MM.1S (cell line): Measurements from ENCODE around the gene HOXB5.

Source experiments
- DNase-seq: peaks from one replicate; pipeline ENCODE4 v3.0.0-alpha.2; 2015
- H2AFZ ChIP-seq: fragments of 300-600 bp; sonication (generic); 2 replicates; pipeline ENCODE4 v1.6.0; 2016; ENCODE audit warnings: antibody characterized with exemption, low read length
- H3F3A ChIP-seq: fragments of 300-600 bp; sonication (generic); 2 replicates; pipeline ENCODE4 v1.6.1; 2016; ENCODE audit warnings: mild to moderate bottlenecking, antibody characterized with exemption, low read length, moderate library complexity, mixed read lengths; ENCODE audit not compliant: insufficient read depth
- H3K27ac ChIP-seq: fragments of 300-600 bp; sonication (generic); 2 replicates; pipeline ENCODE4 v1.5.1; 2016; ENCODE audit warnings: mild to moderate bottlenecking, low read length
- H3K27me3 ChIP-seq: fragments of 300-600 bp; sonication (generic); replicated peaks from 2 replicates; pipeline ENCODE4 v1.6.0; 2016; ENCODE audit warnings: low read length; ENCODE audit not compliant: insufficient read depth
- H3K36me3 ChIP-seq: fragments of 300-600 bp; sonication (generic); replicated peaks from 2 replicates; pipeline ENCODE4 v1.6.1; 2016; ENCODE audit warnings: mild to moderate bottlenecking, low read length, mixed read lengths; ENCODE audit not compliant: insufficient read depth
- H3K4me1 ChIP-seq: fragments of 300-600 bp; sonication (generic); 2 replicates; pipeline ENCODE4 v1.6.1; 2016; ENCODE audit warnings: low read length, mixed read lengths
- H3K4me2 ChIP-seq: fragments of 300-600 bp; sonication (generic); 2 replicates; pipeline ENCODE4 v1.6.0; 2016; ENCODE audit warnings: low read depth, low read length
- H3K4me3 ChIP-seq: fragments of 300-600 bp; sonication (generic); 2 replicates; pipeline ENCODE4 v1.5.1; 2016; ENCODE audit warnings: low read length, mixed read lengths
- H3K79me2 ChIP-seq: fragments of 300-600 bp; sonication (generic); 2 replicates; pipeline ENCODE4 v1.6.1; 2016; ENCODE audit warnings: mixed run types, low read length, mixed read lengths
- H3K9ac ChIP-seq: fragments of 300-600 bp; sonication (generic); 2 replicates; pipeline ENCODE4 v1.6.1; 2016; ENCODE audit warnings: low read length, mixed read lengths
- H3K9me2 ChIP-seq: fragments of 300-600 bp; sonication (generic); replicated peaks from 2 replicates; pipeline ENCODE4 v1.6.1; 2016; ENCODE audit warnings: mild to moderate bottlenecking, low read length, mixed read lengths; ENCODE audit not compliant: insufficient read depth
- H3K9me3 ChIP-seq: fragments of 300-600 bp; sonication (generic); replicated peaks from 2 replicates; pipeline ENCODE4 v1.6.1; 2016; ENCODE audit warnings: mild to moderate bottlenecking, low read length, mixed read lengths; ENCODE audit not compliant: insufficient read depth
- H4K20me1 ChIP-seq: fragments of 300-600 bp; sonication (generic); 2 replicates; pipeline ENCODE4 v1.6.1; 2016; ENCODE audit warnings: mild to moderate bottlenecking, low read length, moderate library complexity, mixed read lengths; ENCODE audit not compliant: insufficient read depth
- CTCF ChIP-seq: fragments of 300-600 bp; sonication (generic); IDR thresholded peaks from 2 replicates; pipeline ENCODE4 v1.5.1; 2016; ENCODE audit warnings: antibody characterized with exemption, low read length, mixed read lengths
- EZH2 ChIP-seq: fragments of 300-600 bp; sonication (generic); optimal IDR thresholded peaks from 2 replicates; pipeline ENCODE3; 2017; ENCODE audit warnings: low read depth, mild to moderate bottlenecking, antibody characterized with exemption, low read length, mixed read lengths
- EZH2phosphoT487 ChIP-seq: fragments of 300-600 bp; sonication (generic); IDR thresholded peaks from 2 replicates; pipeline ENCODE4 v1.6.1; 2018; ENCODE audit warnings: antibody characterized with exemption, low read length

Gene HOXB5

GRCh38 chr17:48634493-48635208, 41.1 kb upstream of the HOXB5 start:
- Histone ChIP-seq H3K36me3 (no peaks in the 10 kb centered on the region), H3K9me2 (no peaks in the 10 kb centered on the region), H3K27me3 (peaks cover 34% of the 10 kb centered on the region), H3K27ac (no peak overlapping the region), H3K79me2 (no peaks in the 10 kb centered on the region), H3K9ac (no peak overlapping the region), H4K20me1 (no peaks in the 10 kb centered on the region), H3K4me3 (no peak overlapping the region), H3F3A (no peaks in the 10 kb centered on the region), H3K4me1 (peaks cover 4% of the 10 kb centered on the region; the same call in 1 of the 2 replicates), H2AFZ (no peak overlapping the region), H3K9me3 (no peaks in the 10 kb centered on the region), H3K4me2 (no peak overlapping the region)
- DNase-seq, result no peak
- TF ChIP-seq EZH2phosphoT487 (no peak), EZH2 (no peak), CTCF (no peak)

GRCh38 chr17:48633266-48633677, 39.7 kb upstream of the HOXB5 start:
- DNase-seq, result no peak
- no peaks in the 10 kb centered on the region for H3F3A ChIP-seq
- H3K4me3 ChIP-seq, result no peak overlapping the region
- peaks cover 4% of the 10 kb centered on the region; the same call in 1 of the 2 replicates for H3K4me1 ChIP-seq
- no peaks in the 10 kb centered on the region for H3K9me3 ChIP-seq
- no peak overlapping the region for H3K9ac ChIP-seq
- H3K9me2 ChIP-seq, result no peaks in the 10 kb centered on the region
- H3K79me2 ChIP-seq, result no peaks in the 10 kb centered on the region
- TF ChIP-seq CTCF (no peak), EZH2 (no peak), EZH2phosphoT487 (no peak)
- H3K27me3 ChIP-seq, result peaks cover 43% of the 10 kb centered on the region
- no peak overlapping the region for H3K27ac ChIP-seq
- no peak overlapping the region for H2AFZ ChIP-seq
- no peaks in the 10 kb centered on the region for H3K36me3 ChIP-seq
- no peaks in the 10 kb centered on the region for H4K20me1 ChIP-seq
- no peak overlapping the region for H3K4me2 ChIP-seq

GRCh38 chr17:48632579-48633265, 39.1 kb upstream of the HOXB5 start:
- H3K9ac ChIP-seq, result no peak overlapping the region
- H3K4me3 ChIP-seq, result no peak overlapping the region
- H3K9me2 ChIP-seq, result no peaks in the 10 kb centered on the region
- H3K27me3 ChIP-seq, result peaks cover 43% of the 10 kb centered on the region
- H3F3A ChIP-seq, result no peaks in the 10 kb centered on the region
- no peaks in the 10 kb centered on the region for H3K9me3 ChIP-seq
- no peak overlapping the region for H3K27ac ChIP-seq
- no peaks in the 10 kb centered on the region for H4K20me1 ChIP-seq
- H3K79me2 ChIP-seq, result no peaks in the 10 kb centered on the region
- no peak for TF ChIP-seq EZH2phosphoT487
- no peak for TF ChIP-seq EZH2
- no peak for TF ChIP-seq CTCF
- H2AFZ ChIP-seq, result no peak overlapping the region
- peaks cover 4% of the 10 kb centered on the region; the same call in 1 of the 2 replicates for H3K4me1 ChIP-seq
- no peak overlapping the region for H3K4me2 ChIP-seq
- no peak for DNase-seq
- no peaks in the 10 kb centered on the region for H3K36me3 ChIP-seq
